Endothelial cell of hepatic sinusoid (primary cell): ENCODE results near the gene SKAP2.
"Not testable (repeated sequence)": the region's sequence is repeated elsewhere in the genome, so short reads cannot be mapped to it uniquely, and the experiment has no call there.

ENCODE experiments used
- in situ Hi-C: cut with HindIII; loops from 2 replicates; pipeline ENCODE4 v1.10.0; 2017; ENCODE audit warnings: low sequenced_read_pairs

SKAP2 gene

GRCh38 chr7:26857506-26858240 is 6.7 kb downstream of the SKAP2 start:
- in situ Hi-C loops = loop anchor here (5.0 kb wide), 1 partner anchor 270 kb away; no protein-coding TSS in a partner anchor

GRCh38 chr7:26857170-26857505 is 7.3 kb downstream of the SKAP2 start:
- in situ Hi-C loops = loop anchor here (5.0 kb wide), 1 partner anchor 270 kb away; no protein-coding TSS in a partner anchor

- in situ Hi-C loops = loop anchor here (5.0 kb wide), 1 partner anchor 271 kb away; no protein-coding TSS in a partner anchor
Measured at GRCh38 chr7:26856176-26856985, 8.0 kb downstream of the SKAP2 start.

GRCh38 chr7:26854876-26855855 is 9.2 kb downstream of the SKAP2 start:
- in situ Hi-C loops = loop anchor here (5.0 kb wide), 1 partner anchor 272 kb away; no protein-coding TSS in a partner anchor

GRCh38 chr7:26853788-26854393 is 10.5 kb downstream of the SKAP2 start:
- in situ Hi-C loops = no loop called here

- in situ Hi-C loops = no loop called here
Measured at GRCh38 chr7:26850193-26850651, 14.2 kb downstream of the SKAP2 start.

- in situ Hi-C loops = no loop called here
Measured at GRCh38 chr7:26843705-26844104, 20.7 kb downstream of the SKAP2 start.

GRCh38 chr7:26842897-26843296 is 21.5 kb downstream of the SKAP2 start:
- in situ Hi-C loops = no loop called here

- in situ Hi-C loops = no loop called here
Measured at GRCh38 chr7:26841003-26841739, 23.2 kb downstream of the SKAP2 start.

- in situ Hi-C loops = not testable (repeated sequence)
Measured at GRCh38 chr7:26836793-26837192, 27.6 kb downstream of the SKAP2 start.

- in situ Hi-C loops = no loop called here
Measured at GRCh38 chr7:26815426-26815825, 49.0 kb downstream of the SKAP2 start.

- in situ Hi-C loops = no loop called here
Measured at GRCh38 chr7:26813432-26813831, 51.0 kb downstream of the SKAP2 start.

GRCh38 chr7:26794541-26794940 is 69.8 kb downstream of the SKAP2 start:
- in situ Hi-C loops = no loop called here

GRCh38 chr7:26792576-26792975 is 71.8 kb downstream of the SKAP2 start:
- in situ Hi-C loops = no loop called here

GRCh38 chr7:26792006-26792405 is 72.4 kb downstream of the SKAP2 start:
- in situ Hi-C loops = no loop called here

- in situ Hi-C loops = no loop called here
Measured at GRCh38 chr7:26789481-26790184, 74.8 kb downstream of the SKAP2 start.

GRCh38 chr7:26787701-26788100 is 76.7 kb downstream of the SKAP2 start:
- in situ Hi-C loops = no loop called here

GRCh38 chr7:26784118-26784517 is 80.3 kb downstream of the SKAP2 start:
- in situ Hi-C loops = no loop called here

GRCh38 chr7:26782501-26782900 is 81.9 kb downstream of the SKAP2 start:
- in situ Hi-C loops = no loop called here
